HepG2 (cell line): ENCODE results near the gene TXN2. TPM values are rescaled to one million over a fixed set of nuclear protein-coding genes. Genes with fewer than 3 reads are reported as not detected.

Experiments used
- CSRNP1 ChIP-seq: sonication (generic); formaldehyde crosslinking; IDR thresholded peaks from 2 replicates; pipeline ENCODE4 v1.8.1; 2023; ENCODE audit warnings: mild to moderate bottlenecking, missing genetic modification reagents
- DPF2 ChIP-seq: sonication (generic); formaldehyde crosslinking; IDR thresholded peaks from 2 replicates; pipeline ENCODE4 v1.4.0; 2020; ENCODE audit warnings: mild to moderate bottlenecking, low read depth, missing genetic modification reagents, borderline replicate concordance
- ETV6 ChIP-seq: sonication (generic); formaldehyde crosslinking; conservative IDR thresholded peaks from 2 replicates; pipeline ENCODE4 v1.4.0; 2020; ENCODE audit warnings: missing genetic modification reagents
- MAZ ChIP-seq, 2 experiments: sonication (generic) in 1 of 2; formaldehyde crosslinking in 1 of 2; IDR thresholded peaks; 2 replicates each; pipeline versions ENCODE4 v1.5.0 to v1.6.1; 2012 to 2020; ENCODE audit warnings: low read depth in 2 of 2, mild to moderate bottlenecking in 2 of 2, borderline replicate concordance in 1 of 2, improper control_type of control experiment in 1 of 2, low read length in 1 of 2, missing genetic modification reagents in 1 of 2, moderate library complexity in 1 of 2
- NONO ChIP-seq, 2 experiments: fragments of 450-650 bp in 1 of 2; sonication (generic) in 1 of 2; formaldehyde crosslinking in 1 of 2; IDR thresholded peaks in 1 of 2; conservative IDR thresholded peaks in 1 of 2; 2 replicates each; pipeline versions ENCODE4 v1.6.1 to v1.8.0; 2017 to 2022; ENCODE audit warnings: mild to moderate bottlenecking in 1 of 2, missing genetic modification reagents in 1 of 2, moderate library complexity in 1 of 2
- PRMT3 ChIP-seq: sonication (generic); formaldehyde crosslinking; IDR thresholded peaks from 2 replicates; pipeline ENCODE4 v1.8.1; 2022; ENCODE audit warnings: low read depth, mild to moderate bottlenecking, moderate library complexity, missing genetic modification reagents, borderline replicate concordance
- ZBTB20 ChIP-seq: sonication (generic); formaldehyde crosslinking; IDR thresholded peaks from 2 replicates; pipeline ENCODE4 v1.8.1; 2023; ENCODE audit warnings: missing genetic modification reagents, low read depth, mild to moderate bottlenecking, borderline replicate concordance
- ZBTB40 ChIP-seq, 2 experiments: fragments of 450-650 bp in 1 of 2; sonication (generic) in 1 of 2; formaldehyde crosslinking in 1 of 2; IDR thresholded peaks; 2 replicates each; pipeline versions ENCODE4 v1.6.1 to v1.8.0; 2016 to 2022; ENCODE audit warnings: antibody characterized with exemption in 1 of 2, mild to moderate bottlenecking in 1 of 2, missing genetic modification reagents in 1 of 2
- ZEB1 ChIP-seq: IDR thresholded peaks from 2 replicates; pipeline ENCODE4 v1.6.1; 2012; ENCODE audit warnings: mild to moderate bottlenecking, low read depth, inconsistent platforms; ENCODE audit not compliant: insufficient replicate concordance
- ZNF296 ChIP-seq: sonication (generic); formaldehyde crosslinking; conservative IDR thresholded peaks from 2 replicates; pipeline ENCODE4 v1.5.0; 2020; ENCODE audit warnings: mild to moderate bottlenecking, missing genetic modification reagents
- ZNF33A ChIP-seq: sonication (generic); formaldehyde crosslinking; IDR thresholded peaks from 2 replicates; pipeline ENCODE4 v1.5.1; 2020; ENCODE audit warnings: missing genetic modification reagents, mild to moderate bottlenecking, moderate library complexity, borderline replicate concordance
- ZNF607 ChIP-seq: sonication (generic); formaldehyde crosslinking; IDR thresholded peaks from 2 replicates; pipeline ENCODE4 v1.5.1; 2020; ENCODE audit warnings: missing genetic modification reagents, mild to moderate bottlenecking, borderline replicate concordance
- ZNF782 ChIP-seq: sonication (generic); formaldehyde crosslinking; IDR thresholded peaks from 2 replicates; pipeline ENCODE4 v1.4.0; 2020; ENCODE audit warnings: missing genetic modification reagents, mild to moderate bottlenecking, borderline replicate concordance
- polyA plus RNA-seq, 8 experiments: library from polyadenylated mRNA; depleted of rRNA in 3 of 8; stranded (reverse) in 7 of 8; unstranded in 1 of 8; fragments of >200 nt; fragmentation: Illumina TruSeq in 4 of 8; extraction: Trizol in 4 of 8; gene quantifications; 2 replicates each; pipeline versions ENCODE4 v1.2.1 to v1.2.3, GENCODE V29; 2011 to 2016; ENCODE audit warnings: low read depth in 4 of 8, missing spikeins in 1 of 8, mixed read lengths in 1 of 8; ENCODE audit not compliant: insufficient read depth in 1 of 8
- total RNA-seq, 5 experiments: library from RNA; depleted of rRNA; stranded (reverse); fragments of >200 nt; fragmentation: Illumina TruSeq; extraction: Trizol; gene quantifications; 2 replicates each; pipeline ENCODE4 v1.2.3, GENCODE V29; 2016; ENCODE audit warnings: low read depth in 1 of 5

TXN2 gene
- total and polyA plus RNA-seq, 2 of the 13 experiments (the other 11 are each of a cell fraction or from before 2014, with no cell fraction given): 41.4 to 109 TPM

GRCh38 chr22:36506637-36507517 lies 25.4 kb upstream of the TXN2 start, which contains the start of gene FOXRED2 (continued):
- TF ChIP-seq ZBTB40 (IDR thresholded peaks at IDR 0.05) (no peak), ZBTB40 (CRISPR knock-in tag; IDR thresholded peaks at IDR 0.05) (peak; percentile 94), ZNF296 (CRISPR knock-in tag) (0 out of 2 replicates have a peak, but pooled peaks have one; percentile 6), ZNF607 (CRISPR knock-in tag) (peak; percentile 99; the same call in 1 of the 2 replicates), ZEB1 (no peak), ETV6 (peak; percentile 87), DPF2 (CRISPR knock-in tag) (no peak), ZBTB20 (CRISPR knock-in tag) (peak; percentile 64; the same call in 1 of the 2 replicates), ZNF782 (CRISPR knock-in tag) (peak; percentile 95; the same call in 1 of the 2 replicates), PRMT3 (CRISPR knock-in tag) (peak; percentile 86; the same call in 1 of the 2 replicates), MAZ (IDR thresholded peaks at IDR 0.05; ENCODE audit: borderline replicate concordance, low read depth, low read length) (peak; percentile 46; the same call in 1 of the 2 replicates), MAZ (CRISPR knock-in tag; IDR thresholded peaks at IDR 0.05; ENCODE audit: low read depth) (peak; percentile 84), CSRNP1 (CRISPR knock-in tag) (peak; percentile 98), NONO (IDR thresholded peaks at IDR 0.05) (no peak), NONO (CRISPR knock-in tag; conservative IDR thresholded peaks at IDR 0.05) (peak; percentile 82), ZNF33A (CRISPR knock-in tag) (no peak)
